Left ventricle myocardium superior (tissue), 1 donor: ENCODE data around the gene DUOX2. TPM values are rescaled to one million over a fixed set of nuclear protein-coding genes. Genes with fewer than 3 reads are reported as not detected.
"Not testable (repeated sequence)": the region's sequence is repeated elsewhere in the genome, so short reads cannot be mapped to it uniquely, and the experiment has no call there.

Source experiments
- ATAC-seq: fragments of 200-7000 bp; cut with Tn5 transposase; one replicate; pipeline ENCODE4 v1.9.1; 2020; ENCODE audit warnings: mild to moderate bottlenecking, moderate library complexity
- DNase-seq: peaks from one replicate; pipeline ENCODE4 v3.0.0-alpha.2; 2020
- intact Hi-C: fragments of 100-400 bp; cut with micrococcal nuclease; formaldehyde crosslinking; loops from one replicate; pipeline ENCODE4 v1.11.0; 2022
- total RNA-seq: library from RNA; stranded (reverse); fragmentation: NEBNext Ultra II Directional; extraction: Animal tissue kit (Norgen Biotek cat#: 25700); gene quantifications from one replicate; pipeline ENCODE4 v1.2.1, GENCODE V29; 2021
- donor health status: DM: no; HTN: yes; CAD: no; lungs with severe emphysema.

Gene DUOX2
- total RNA-seq, 1 donor from 2014 or later = 0.05 TPM

- DNase-seq (no peak), ATAC-seq (no peak)
- intact Hi-C loops = no loop called here
Observed at GRCh38 chr15:45083223-45083622, 30.7 kb downstream of the DUOX2 start.

- ATAC-seq, DNase-seq, intact Hi-C loops: not testable (repeated sequence)
Observed at GRCh38 chr15:45082412-45082811, 31.6 kb downstream of the DUOX2 start.

- intact Hi-C loops = not testable (repeated sequence)
- peak; percentile 80 for ATAC-seq
Observed at GRCh38 chr15:45080593-45080992, 33.4 kb downstream of the DUOX2 start.

GRCh38 chr15:45079628-45080246, 34.2 kb downstream of the DUOX2 start:
- intact Hi-C loops, DNase-seq: not testable (repeated sequence)
- peak; percentile 49 for ATAC-seq

More at GRCh38 chr15:45080593-45080992, 33.4 kb downstream of the DUOX2 start:
- peak; percentile 46 for DNase-seq

- peak; percentile 17 for ATAC-seq
- DNase-seq, intact Hi-C loops: not testable (repeated sequence)
Observed at GRCh38 chr15:45079201-45079600, 34.8 kb downstream of the DUOX2 start.

GRCh38 chr15:45077391-45077790, 36.6 kb downstream of the DUOX2 start:
- intact Hi-C loops, DNase-seq: not testable (repeated sequence)
- peak; percentile 80 for ATAC-seq

GRCh38 chr15:45075440-45076320, 38.3 kb downstream of the DUOX2 start:
- DNase-seq, ATAC-seq, intact Hi-C loops: not testable (repeated sequence)

GRCh38 chr15:45073602-45074001, 40.4 kb downstream of the DUOX2 start:
- intact Hi-C loops, ATAC-seq, DNase-seq: not testable (repeated sequence)

- intact Hi-C loops, ATAC-seq: not testable (repeated sequence)
Observed at GRCh38 chr15:45069942-45070360, 44.0 kb downstream of the DUOX2 start.

GRCh38 chr15:45064386-45064785, 49.6 kb downstream of the DUOX2 start:
- ATAC-seq (no peak), DNase-seq (no peak)
- intact Hi-C loops = no loop called here

More at GRCh38 chr15:45069942-45070360, 44.0 kb downstream of the DUOX2 start:
- not testable (repeated sequence) for DNase-seq

GRCh38 chr15:45062301-45062700, 51.7 kb downstream of the DUOX2 start:
- intact Hi-C loops, DNase-seq, ATAC-seq: not testable (repeated sequence)

GRCh38 chr15:45058690-45059675, 55.0 kb downstream of the DUOX2 start:
- intact Hi-C loops = not testable (repeated sequence)

GRCh38 chr15:45052676-45053075, 61.3 kb downstream of the DUOX2 start:
- ATAC-seq, DNase-seq, intact Hi-C loops: not testable (repeated sequence)

More at GRCh38 chr15:45058690-45059675, 55.0 kb downstream of the DUOX2 start:
- DNase-seq, ATAC-seq: not testable (repeated sequence)

GRCh38 chr15:45050587-45050986, 63.4 kb downstream of the DUOX2 start:
- intact Hi-C loops = no loop called here
- DNase-seq (no peak), ATAC-seq (no peak)

- intact Hi-C loops = no loop called here
- ATAC-seq = peak; percentile 69
- DNase-seq = no peak
Observed at GRCh38 chr15:45048794-45049631, 65.0 kb downstream of the DUOX2 start.

- ATAC-seq, intact Hi-C loops, DNase-seq: not testable (repeated sequence)
Observed at GRCh38 chr15:45048449-45048793, 65.6 kb downstream of the DUOX2 start.

- DNase-seq, ATAC-seq, intact Hi-C loops: not testable (repeated sequence)
Observed at GRCh38 chr15:45044270-45044669, 69.7 kb downstream of the DUOX2 start.

- intact Hi-C loops, ATAC-seq, DNase-seq: not testable (repeated sequence)
Observed at GRCh38 chr15:45042859-45043258, 71.1 kb downstream of the DUOX2 start.
